Pancreas (tissue), 10 donors: ENCODE results near the gene PJA2. TPM values are rescaled to one million over a fixed set of nuclear protein-coding genes. Genes with fewer than 3 reads are reported as not detected.
"Not testable (repeated sequence)": the region's sequence is repeated elsewhere in the genome, so short reads cannot be mapped to it uniquely, and the experiment has no call there.

Experiments
- ATAC-seq, 4 donors: fragments of 200-7000 bp; cut with Tn5 transposase; one replicate each; pipeline versions ENCODE4 v1.8.0 to v1.9.1; 2020; ENCODE audit warnings: mild to moderate bottlenecking in 4 of 4, moderate library complexity in 4 of 4
- DNase-seq, 6 donors: peaks; one replicate each; pipeline ENCODE4 v3.0.0-alpha.2; 2020
- FAIRE-seq: peaks from 2 replicates; lab custom pipeline; 2012; peaks lifted over from hg19 to GRCh38; lab: Jason Lieb, UNC
- H3K27ac ChIP-seq, 4 donors: fragments of 200-600 bp; sonication (generic); 1 replicate in 3 of 4; 2 replicates in 1 of 4; pipeline versions ENCODE4 v1.5.0 to v1.8.0; 2020
- H3K27me3 ChIP-seq, 4 donors: fragments of 200-600 bp; one replicate each; pipeline ENCODE4 v1.8.0; 2021
- H3K36me3 ChIP-seq, 3 donors: fragments of 200-600 bp; sonication (generic) in 1 of 3; one replicate each; pipeline versions ENCODE4 v1.5.0 to v1.8.0; 2020 to 2021
- H3K4me1 ChIP-seq, 3 donors: fragments of 200-600 bp; one replicate each; pipeline ENCODE4 v1.8.0; 2021
- H3K4me3 ChIP-seq, 4 donors: fragments of 200-600 bp; sonication (generic) in 2 of 4; one replicate each; pipeline versions ENCODE4 v1.5.0 to v1.8.0; 2020 to 2021
- H3K9me3 ChIP-seq, 4 donors: fragments of 200-600 bp; one replicate each; pipeline ENCODE4 v1.8.0; 2021
- WGBS, 2 donors: extraction: QIAGEN DNeasy Blood & Tissue Kit; methylation state at CpG; one replicate each; pipeline ENCODE4 v1.1.7; 2013; 5-methylcytosine and 5-hydroxymethylcytosine counted together
- intact Hi-C, 3 donors: fragments of 100-400 bp; cut with DNase I; formaldehyde crosslinking; loops; one replicate each; pipeline versions ENCODE4 v1.11.1 to v1.14.2; 2022
- polyA plus RNA-seq, 2 donors: library from polyadenylated mRNA; stranded (reverse); fragments of 200-250 nt; gene quantifications; one replicate each; pipeline ENCODE4 v1.2.3, GENCODE V29; 2013
- total RNA-seq, 6 donors: library from RNA; stranded (reverse); fragmentation: NEBNext Ultra II Directional in 4 of 6; extraction: Animal tissue kit (Norgen Biotek cat#: 25700) in 4 of 6; gene quantifications; one replicate each; pipeline versions ENCODE4 v1.2.1 to v1.2.4, GENCODE V29; 2021 to 2023
- TF ChIP-seq, protein P1 (sequence below), 4 donors: fragments of 200-600 bp; sonication (generic) in 3 of 4; IDR thresholded peaks; one replicate each; pipeline versions ENCODE4 v1.5.0 to v1.8.0; 2021; ENCODE audit warnings: antibody characterized with exemption in 4 of 4
- donor health status: healthy with polysubstance abuse.
- donor health status: DM: no; HTN: no; CAD: no; lungs with moderate emphysema.
- donor health status: DM: no; HTN: no; CAD: no.
- donor health status: control.
- donor health status: control.
- donor health status: Bipolar disorder and iron deficiency.
- donor health status: DM: yes; HTN: yes; CAD: no.
- donor health status: DM: no; HTN: no; CAD: no.
- donor health status: DM: no; HTN: no; CAD: no.
- donor health status: DM: yes; HTN: yes; CAD: no.

The PJA2 gene
- total and polyA plus RNA-seq, 8 donors = 10.4 to 49.7 (median 31.1) TPM

DNA sequence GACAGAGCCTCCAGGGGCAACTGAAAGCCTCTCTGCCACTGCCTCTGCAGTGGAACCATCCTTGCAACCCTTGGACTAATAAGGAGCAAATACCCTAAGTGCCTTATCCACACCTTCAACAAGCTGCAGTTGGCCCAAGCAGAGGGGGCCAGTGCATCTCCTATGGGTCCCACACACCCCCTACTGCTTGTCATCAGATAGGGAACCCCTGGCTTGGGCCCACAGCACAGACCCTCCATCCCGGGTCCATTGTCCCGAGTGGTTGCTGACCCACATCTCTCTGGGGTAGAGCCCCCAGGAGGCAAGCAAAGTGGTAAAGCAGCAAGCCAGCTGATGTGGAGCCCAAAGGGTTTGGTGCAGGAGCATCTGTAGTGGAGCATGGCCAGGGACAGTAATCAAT lies 119.5 kb downstream of the PJA2 start:
- no peak for DNase-seq
- intact Hi-C loops = no loop called here

DNA sequence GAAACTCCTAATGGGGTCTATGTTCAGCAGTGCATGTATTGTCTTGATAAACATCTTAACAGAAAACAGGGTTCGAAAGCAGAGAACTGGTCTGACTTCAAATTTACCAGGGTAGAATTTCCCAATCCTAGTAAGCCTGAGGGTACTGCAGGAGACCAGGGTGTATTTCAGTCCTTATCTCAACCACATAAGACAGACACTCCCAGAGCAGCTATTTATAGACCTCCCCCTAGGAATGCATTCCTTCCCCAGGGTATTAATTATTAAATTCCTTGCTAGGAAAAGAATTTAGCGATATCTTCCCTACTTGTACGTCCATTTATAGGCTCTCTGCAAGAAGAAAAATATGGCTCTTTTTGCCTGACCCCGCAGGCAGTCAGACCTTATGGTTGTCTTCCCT lies 123.1 kb downstream of the PJA2 start:
- 88 to 97% methylated on average over 4 of the region's 4 CpGs for WGBS, 2 donors

More for the DNA sequence above, 119.5 kb downstream of the PJA2 start:
- Histone ChIP-seq H3K4me3 (no peak overlapping the region), H3K36me3 (no peaks in the 10 kb centered on the region), H3K27me3 (no peaks in the 10 kb centered on the region), H3K9me3 (no peaks in the 10 kb centered on the region), H3K27ac (no peak overlapping the region), H3K4me1 (no peaks in the 10 kb centered on the region)
- 88 to 90% methylated on average over 2 of the region's 2 CpGs for WGBS, 2 donors
- ATAC-seq (no peak), FAIRE-seq (no peak)
- TF ChIP-seq, protein P1, sequence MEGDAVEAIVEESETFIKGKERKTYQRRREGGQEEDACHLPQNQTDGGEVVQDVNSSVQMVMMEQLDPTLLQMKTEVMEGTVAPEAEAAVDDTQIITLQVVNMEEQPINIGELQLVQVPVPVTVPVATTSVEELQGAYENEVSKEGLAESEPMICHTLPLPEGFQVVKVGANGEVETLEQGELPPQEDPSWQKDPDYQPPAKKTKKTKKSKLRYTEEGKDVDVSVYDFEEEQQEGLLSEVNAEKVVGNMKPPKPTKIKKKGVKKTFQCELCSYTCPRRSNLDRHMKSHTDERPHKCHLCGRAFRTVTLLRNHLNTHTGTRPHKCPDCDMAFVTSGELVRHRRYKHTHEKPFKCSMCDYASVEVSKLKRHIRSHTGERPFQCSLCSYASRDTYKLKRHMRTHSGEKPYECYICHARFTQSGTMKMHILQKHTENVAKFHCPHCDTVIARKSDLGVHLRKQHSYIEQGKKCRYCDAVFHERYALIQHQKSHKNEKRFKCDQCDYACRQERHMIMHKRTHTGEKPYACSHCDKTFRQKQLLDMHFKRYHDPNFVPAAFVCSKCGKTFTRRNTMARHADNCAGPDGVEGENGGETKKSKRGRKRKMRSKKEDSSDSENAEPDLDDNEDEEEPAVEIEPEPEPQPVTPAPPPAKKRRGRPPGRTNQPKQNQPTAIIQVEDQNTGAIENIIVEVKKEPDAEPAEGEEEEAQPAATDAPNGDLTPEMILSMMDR (IDR thresholded peaks at IDR 0.05) = no peak

More for the DNA sequence above, 123.1 kb downstream of the PJA2 start:
- FAIRE-seq, H3K4me1 ChIP-seq, intact Hi-C loops, H3K4me3 ChIP-seq, H3K27ac ChIP-seq, DNase-seq, H3K36me3 ChIP-seq, H3K9me3 ChIP-seq, ATAC-seq, H3K27me3 ChIP-seq: not testable (repeated sequence)
